RCC 7860 (cell line): ENCODE measurements around the gene TULP3.
A peak's percentile ranks its signal among the peaks of the same experiment; 100 is the strongest.

Source experiments
- DNase-seq: peaks from one replicate; pipeline ENCODE4 v3.0.0-alpha.2; 2015; ENCODE audit warnings: low spot score
- FAIRE-seq: peaks from 2 replicates; lab custom pipeline; 2012; peaks lifted over from hg19 to GRCh38; lab: Jason Lieb, UNC

The TULP3 gene

GRCh38 chr12:2925322-2925995 is 34.8 kb downstream of the TULP3 start:
- DNase-seq (peak; percentile 15), FAIRE-seq (peak; percentile 25)

- no peak for FAIRE-seq
- DNase-seq = no peak
Measured at GRCh38 chr12:2930865-2931264, 40.2 kb downstream of the TULP3 start.

GRCh38 chr12:2933586-2933985 is 42.9 kb downstream of the TULP3 start:
- FAIRE-seq (no peak), DNase-seq (no peak)

- DNase-seq = no peak
- no peak for FAIRE-seq
Measured at GRCh38 chr12:2934371-2934770, 43.7 kb downstream of the TULP3 start.

GRCh38 chr12:2936301-2936700 is 45.6 kb downstream of the TULP3 start:
- DNase-seq = no peak
- FAIRE-seq = no peak

GRCh38 chr12:2937500-2937899 is 46.8 kb downstream of the TULP3 start:
- FAIRE-seq = no peak
- no peak for DNase-seq

- DNase-seq (no peak), FAIRE-seq (no peak)
Measured at GRCh38 chr12:2939191-2939590, 48.5 kb downstream of the TULP3 start.

- FAIRE-seq (no peak), DNase-seq (no peak)
Measured at GRCh38 chr12:2940564-2940963, 49.9 kb downstream of the TULP3 start.

- no peak for FAIRE-seq
- no peak for DNase-seq
Measured at GRCh38 chr12:2941524-2941923, 50.8 kb downstream of the TULP3 start.

GRCh38 chr12:2944401-2945047 is 53.8 kb downstream of the TULP3 start:
- no peak for FAIRE-seq
- no peak for DNase-seq

- DNase-seq (no peak), FAIRE-seq (no peak)
Measured at GRCh38 chr12:2949411-2949810, 58.7 kb downstream of the TULP3 start.

GRCh38 chr12:2955888-2956287 is 65.2 kb downstream of the TULP3 start:
- FAIRE-seq (no peak), DNase-seq (no peak)

GRCh38 chr12:2957816-2958431 is 67.2 kb downstream of the TULP3 start:
- FAIRE-seq = no peak
- no peak for DNase-seq

GRCh38 chr12:2958432-2959191 is 67.9 kb downstream of the TULP3 start:
- FAIRE-seq (no peak), DNase-seq (peak; percentile 70)

GRCh38 chr12:2959192-2959504 is 68.5 kb downstream of the TULP3 start, which contains the start of gene TEAD4:
TSS of gene TEAD4 (plus strand) at chr12:2959397.
- DNase-seq (peak; percentile 59), FAIRE-seq (no peak)

- peak; percentile 45 for DNase-seq
Measured at GRCh38 chr12:2959505-2960389, 69.1 kb downstream of the TULP3 start.

GRCh38 chr12:2960390-2960956 is 69.8 kb downstream of the TULP3 start:
- no peak for FAIRE-seq

More at GRCh38 chr12:2959505-2960389, 69.1 kb downstream of the TULP3 start:
- FAIRE-seq = no peak

GRCh38 chr12:2960996-2961616 is 70.4 kb downstream of the TULP3 start:
- DNase-seq (no peak), FAIRE-seq (no peak)

More at GRCh38 chr12:2960390-2960956, 69.8 kb downstream of the TULP3 start:
- peak; percentile 18 for DNase-seq

- no peak for DNase-seq
- FAIRE-seq = no peak
Measured at GRCh38 chr12:2961705-2962104, 71.0 kb downstream of the TULP3 start.
